Naive B cell (primary cell): ENCODE data around the gene ODC1. TPM values are rescaled to one million over a fixed set of nuclear protein-coding genes. Genes with fewer than 3 reads are reported as not detected.
A peak's percentile ranks its signal among the peaks of the same experiment; 100 is the strongest.
"Not testable (repeated sequence)": the region's sequence is repeated elsewhere in the genome, so short reads cannot be mapped to it uniquely, and the experiment has no call there.

Experiments
- ATAC-seq, 2 donors: fragments of 150-1000 bp; cut with Tn5 transposase; 2 replicates each; pipeline ENCODE4 v1.10.0; 2021; ENCODE audit warnings: low read depth in 2 of 2, mild to moderate bottlenecking in 2 of 2, moderate library complexity in 2 of 2
- DNase-seq: peaks from one replicate; pipeline ENCODE4 v3.0.0; 2022
- H3K27ac Mint-ChIP-seq, 6 donors: one replicate each; pipeline ENCODE4 v1.8.0; 2020 to 2022; ENCODE audit warnings: mild to moderate bottlenecking in 6 of 6, mixed read lengths in 6 of 6, moderate library complexity in 5 of 6, inconsistent platforms in 2 of 6
- H3K27me3 Mint-ChIP-seq, 3 donors: one replicate each; pipeline ENCODE4 v1.8.0; 2021 to 2022; ENCODE audit warnings: mixed read lengths in 3 of 3, mild to moderate bottlenecking in 1 of 3
- H3K36me3 Mint-ChIP-seq, 2 donors: one replicate each; pipeline ENCODE4 v1.8.0; 2020 to 2022; ENCODE audit warnings: mixed read lengths in 2 of 2, inconsistent platforms in 1 of 2, mild to moderate bottlenecking in 1 of 2
- H3K4me1 Mint-ChIP-seq, 3 donors: one replicate each; pipeline ENCODE4 v1.8.0; 2020 to 2022; ENCODE audit warnings: mixed read lengths in 3 of 3, inconsistent platforms in 1 of 3, mild to moderate bottlenecking in 1 of 3, moderate library complexity in 1 of 3
- H3K4me3 Mint-ChIP-seq, 8 donors: one replicate each; pipeline ENCODE4 v1.8.0; 2020 to 2022; ENCODE audit warnings: mild to moderate bottlenecking in 8 of 8, mixed read lengths in 8 of 8, moderate library complexity in 8 of 8, inconsistent platforms in 2 of 8
- H3K9me3 Mint-ChIP-seq, 7 donors: one replicate each; pipeline ENCODE4 v1.8.0; 2020 to 2022; ENCODE audit warnings: mixed read lengths in 7 of 7, mild to moderate bottlenecking in 5 of 7, inconsistent platforms in 2 of 7, moderate library complexity in 1 of 7
- polyA plus RNA-seq, 6 donors: library from polyadenylated mRNA; unstranded; fragments of 300-500 nt; fragmentation: Illumina TruSeq; gene quantifications; one replicate each; pipeline ENCODE4 v1.2.3, GENCODE V29; 2021; ENCODE audit warnings: low read depth in 6 of 6

Gene ODC1
- polyA plus RNA-seq, 6 donors from 2014 or later = 142 to 202 (median 165) TPM

DNA sequence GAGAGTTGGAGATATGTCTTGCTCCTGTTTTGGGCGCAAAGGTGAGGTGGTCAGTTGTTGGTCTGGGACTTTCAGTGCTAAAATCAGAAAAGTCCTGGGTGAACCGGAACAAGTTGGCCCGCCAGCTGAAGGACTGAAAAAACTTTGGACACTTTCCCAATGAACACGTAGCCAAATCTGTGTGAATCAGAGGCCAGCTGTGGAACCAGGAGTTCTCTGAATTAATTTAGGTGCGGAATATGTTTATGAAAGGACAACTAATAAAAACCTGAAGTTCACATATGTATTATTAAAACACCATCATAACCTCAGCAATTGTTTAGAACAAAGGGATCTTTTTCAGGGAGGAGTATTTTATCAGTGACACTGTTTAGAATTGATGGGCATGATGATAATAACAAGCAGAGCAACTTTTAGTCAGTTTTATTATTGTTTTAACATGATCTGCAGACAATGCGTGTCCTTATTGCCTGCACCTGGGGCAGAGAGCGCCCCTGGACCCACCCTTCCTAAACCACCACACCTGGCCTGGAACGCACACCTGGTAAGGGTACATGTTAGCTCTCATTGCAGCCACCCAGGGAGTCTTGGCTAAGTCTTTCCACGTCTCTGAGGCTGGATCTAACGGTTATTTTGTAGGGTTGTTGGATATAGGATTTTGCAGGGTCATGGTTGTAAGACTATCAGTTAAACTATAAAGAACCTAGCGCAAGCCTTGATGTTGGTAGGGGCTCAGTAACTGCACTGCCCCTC is 9.9 kb upstream of the ODC1 start:
- H3K9me3 Mint-ChIP-seq = no peaks in the 10 kb centered on the region
- H3K27ac Mint-ChIP-seq = no peak overlapping the region
- H3K4me1 Mint-ChIP-seq = no peaks in the 10 kb centered on the region
- peaks cover 4 to 8% (median 4%) of the 10 kb centered on the region in 3 donors for H3K27me3 Mint-ChIP-seq
- DNase-seq (no peak), ATAC-seq (no peak)
- H3K36me3 Mint-ChIP-seq = no peaks in the 10 kb centered on the region
- no peak overlapping the region for H3K4me3 Mint-ChIP-seq

DNA sequence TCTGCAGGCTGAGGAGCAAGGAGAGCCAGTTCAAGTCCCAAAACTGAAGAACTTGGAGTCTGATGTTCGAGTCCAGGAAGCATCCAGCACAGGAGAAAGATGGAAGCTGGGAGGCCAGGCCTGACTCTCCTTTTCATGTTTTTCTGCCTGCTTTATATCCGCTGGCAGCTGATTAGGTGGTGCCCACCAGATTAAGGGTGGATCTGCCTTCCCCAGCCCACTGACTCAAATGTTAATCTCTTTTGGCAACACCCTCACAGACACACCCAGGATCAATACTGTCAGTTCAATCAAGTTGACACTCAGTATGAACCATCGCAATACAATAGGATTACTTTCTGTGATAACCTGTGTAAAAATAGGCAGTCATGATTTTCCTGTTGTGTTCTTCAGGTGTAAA is 9.1 kb upstream of the ODC1 start:
- not testable (repeated sequence) for H3K27ac Mint-ChIP-seq, H3K9me3 Mint-ChIP-seq, H3K4me1 Mint-ChIP-seq, H3K4me3 Mint-ChIP-seq, DNase-seq, ATAC-seq, H3K36me3 Mint-ChIP-seq, H3K27me3 Mint-ChIP-seq

DNA sequence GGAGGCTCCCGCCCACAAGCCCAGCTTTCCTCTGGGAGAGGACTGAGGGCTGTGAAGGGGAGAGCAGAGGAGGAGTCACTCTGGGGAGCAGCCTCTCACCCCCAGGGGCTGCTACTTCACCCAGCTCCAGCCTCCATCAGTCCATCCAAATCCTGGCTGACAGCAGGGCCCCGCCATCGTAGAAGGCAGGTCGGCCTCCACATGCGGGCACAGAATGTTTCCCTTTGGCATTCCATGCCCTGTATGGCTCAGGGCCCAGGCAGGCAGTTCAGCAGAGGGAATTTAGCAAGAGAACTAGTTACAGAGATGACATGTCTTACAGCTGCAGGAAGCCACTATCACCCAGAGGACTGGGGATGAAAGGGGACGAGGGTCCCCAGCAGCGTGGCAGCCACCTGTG is 6.4 kb upstream of the ODC1 start:
- Mint-ChIP-seq H3K27ac (peak overlapping the region in 2 of 6 donors; percentile 24 to 52), H3K36me3 (no peaks in the 10 kb centered on the region)

DNA sequence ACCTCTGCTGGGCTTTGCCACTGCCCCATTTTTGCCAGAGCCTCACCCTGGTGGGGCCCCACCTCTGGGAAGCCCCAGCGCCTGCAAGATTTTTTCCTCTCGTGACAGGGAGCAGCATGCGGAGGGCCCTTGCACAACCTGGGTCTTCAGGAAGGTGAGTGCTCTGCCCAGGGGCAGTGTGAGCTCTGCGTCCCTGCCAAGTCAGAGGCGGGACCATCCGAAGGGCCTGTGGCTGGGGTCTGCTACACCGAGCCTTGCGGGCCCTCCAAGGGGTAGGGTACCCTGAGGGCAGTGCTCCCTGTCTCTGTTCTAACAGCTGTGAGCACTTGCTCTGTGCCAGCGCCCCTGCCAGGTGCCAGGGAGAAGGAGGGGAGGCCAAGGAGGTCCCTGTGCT is 5.8 kb upstream of the ODC1 start:
- Mint-ChIP-seq H3K27ac (peak overlapping the region in 1 of 6 donors; percentile 24), H3K9me3 (no peaks in the 10 kb centered on the region)

More for the DNA sequence above, 6.4 kb upstream of the ODC1 start:
- Mint-ChIP-seq H3K4me3 (no peak overlapping the region), H3K27me3 (no peaks in the 10 kb centered on the region), H3K9me3 (no peaks in the 10 kb centered on the region), H3K4me1 (peaks cover 0 to 15% (median 4%) of the 10 kb centered on the region in 3 donors)
- DNase-seq (no peak), ATAC-seq (no peak)

DNA sequence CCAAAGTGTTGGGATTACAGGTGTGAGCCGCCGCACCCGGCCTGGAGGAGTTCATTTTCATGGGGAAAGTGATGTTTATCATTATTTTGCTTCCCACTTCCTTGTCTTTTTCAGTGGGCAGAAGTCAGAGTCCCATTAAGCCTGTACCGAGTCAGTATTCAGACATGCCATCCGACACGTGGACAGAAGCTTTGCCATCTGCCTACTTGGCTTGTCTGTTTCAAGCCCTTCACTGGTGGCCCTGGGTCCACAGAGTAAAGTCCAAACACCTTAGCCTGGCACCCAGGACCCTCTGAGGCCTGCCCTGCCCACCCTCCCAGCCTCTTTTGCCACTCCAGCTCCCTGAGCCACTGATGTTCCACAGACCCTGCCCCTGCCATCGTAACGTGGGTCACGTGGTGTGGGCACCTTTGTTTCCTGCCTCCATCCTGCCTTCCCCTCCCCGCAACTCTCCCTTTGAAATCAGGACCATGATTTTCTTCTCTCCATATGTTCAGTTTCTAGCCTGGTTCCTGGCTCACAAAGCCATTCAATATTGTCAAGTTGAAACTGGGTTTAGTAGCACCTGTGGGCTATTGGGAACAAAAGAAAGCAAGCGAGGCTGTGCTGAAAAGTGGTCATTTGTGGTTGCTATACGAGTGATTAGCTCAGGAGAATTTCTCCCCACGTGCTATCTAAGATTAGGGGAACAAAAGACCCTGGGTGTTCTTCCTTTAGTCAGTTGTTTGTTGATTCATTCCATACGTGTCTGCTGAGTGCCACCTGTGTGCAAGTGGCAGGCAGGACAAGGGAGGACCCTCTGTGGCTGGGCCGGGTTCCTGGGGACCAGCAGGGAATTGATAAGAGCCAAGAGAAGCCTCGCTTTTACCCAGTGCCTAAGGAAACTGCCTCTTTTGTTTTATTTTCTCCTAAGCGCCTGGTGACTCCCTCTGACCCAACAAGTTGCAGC is 5.1 kb upstream of the ODC1 start:
- Mint-ChIP-seq H3K4me3 (no peak overlapping the region), H3K27ac (peak overlapping the region in 1 of 6 donors; percentile 16), H3K9me3 (no peaks in the 10 kb centered on the region), H3K36me3 (no peaks in the 10 kb centered on the region), H3K4me1 (peaks cover 4 to 20% (median 5%) of the 10 kb centered on the region in 3 donors), H3K27me3 (no peaks in the 10 kb centered on the region)
- DNase-seq = no peak
- ATAC-seq = no peak

More for the DNA sequence above, 5.8 kb upstream of the ODC1 start:
- ATAC-seq (no peak), DNase-seq (no peak)
- Mint-ChIP-seq H3K4me1 (peaks cover 4 to 20% (median 5%) of the 10 kb centered on the region in 3 donors), H3K4me3 (no peak overlapping the region), H3K27me3 (no peaks in the 10 kb centered on the region), H3K36me3 (no peaks in the 10 kb centered on the region)

DNA sequence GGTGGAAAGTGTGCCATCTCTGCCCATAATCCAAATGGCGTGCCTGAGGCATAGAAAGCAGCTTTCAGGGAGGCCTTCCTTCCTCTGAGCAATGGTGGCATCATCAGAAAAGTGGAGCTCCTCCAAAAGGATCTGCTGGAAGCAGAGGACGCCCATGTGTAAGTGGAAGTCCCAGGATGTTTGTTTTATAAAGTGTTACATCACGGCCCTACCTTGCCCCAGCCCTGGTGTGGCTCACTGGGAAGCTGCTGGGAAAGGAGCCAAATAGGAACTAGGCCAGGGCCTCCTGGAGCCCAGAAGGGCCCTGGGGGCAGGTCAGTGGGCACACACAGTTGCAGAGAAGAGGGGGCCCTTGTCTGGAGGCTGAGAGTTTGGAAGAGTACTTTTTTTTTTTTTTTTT is 4.2 kb upstream of the ODC1 start:
- H3K27me3 Mint-ChIP-seq = no peaks in the 10 kb centered on the region
- ATAC-seq (no peak), DNase-seq (no peak)
- no peak overlapping the region for H3K4me3 Mint-ChIP-seq
- H3K36me3 Mint-ChIP-seq = no peaks in the 10 kb centered on the region
- H3K27ac Mint-ChIP-seq = peak overlapping the region in 1 of 6 donors; percentile 88
- no peaks in the 10 kb centered on the region for H3K9me3 Mint-ChIP-seq
- H3K4me1 Mint-ChIP-seq = peaks cover 6 to 22% (median 8%) of the 10 kb centered on the region in 3 donors

DNA sequence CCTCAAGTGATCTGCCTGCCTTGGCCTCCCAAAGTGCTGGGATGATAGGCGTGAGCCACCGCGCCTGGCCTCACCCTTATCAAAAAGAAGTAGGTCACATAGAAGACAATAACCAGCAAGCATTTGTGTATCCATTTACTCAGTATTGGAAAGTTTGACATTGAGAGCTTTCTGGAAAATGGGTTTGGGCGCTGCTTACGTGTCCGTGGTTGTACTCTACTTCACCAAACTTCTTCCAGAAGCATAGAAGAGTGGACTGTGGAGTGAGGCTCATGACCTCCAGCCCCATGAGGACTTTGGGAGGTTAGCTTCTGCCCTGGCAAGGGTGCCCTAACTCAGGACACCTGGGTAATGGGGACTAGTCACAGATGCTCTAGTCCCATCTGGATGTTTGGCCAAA is 3.7 kb upstream of the ODC1 start:
- Mint-ChIP-seq H3K4me1 (peaks cover 8 to 26% (median 11%) of the 10 kb centered on the region in 3 donors), H3K9me3 (no peaks in the 10 kb centered on the region), H3K36me3 (no peaks in the 10 kb centered on the region), H3K4me3 (peak overlapping the region in 1 of 8 donors; percentile 82), H3K27me3 (no peaks in the 10 kb centered on the region), H3K27ac (peak overlapping the region in 1 of 6 donors; percentile 66)
- no peak for DNase-seq
- no peak for ATAC-seq

DNA sequence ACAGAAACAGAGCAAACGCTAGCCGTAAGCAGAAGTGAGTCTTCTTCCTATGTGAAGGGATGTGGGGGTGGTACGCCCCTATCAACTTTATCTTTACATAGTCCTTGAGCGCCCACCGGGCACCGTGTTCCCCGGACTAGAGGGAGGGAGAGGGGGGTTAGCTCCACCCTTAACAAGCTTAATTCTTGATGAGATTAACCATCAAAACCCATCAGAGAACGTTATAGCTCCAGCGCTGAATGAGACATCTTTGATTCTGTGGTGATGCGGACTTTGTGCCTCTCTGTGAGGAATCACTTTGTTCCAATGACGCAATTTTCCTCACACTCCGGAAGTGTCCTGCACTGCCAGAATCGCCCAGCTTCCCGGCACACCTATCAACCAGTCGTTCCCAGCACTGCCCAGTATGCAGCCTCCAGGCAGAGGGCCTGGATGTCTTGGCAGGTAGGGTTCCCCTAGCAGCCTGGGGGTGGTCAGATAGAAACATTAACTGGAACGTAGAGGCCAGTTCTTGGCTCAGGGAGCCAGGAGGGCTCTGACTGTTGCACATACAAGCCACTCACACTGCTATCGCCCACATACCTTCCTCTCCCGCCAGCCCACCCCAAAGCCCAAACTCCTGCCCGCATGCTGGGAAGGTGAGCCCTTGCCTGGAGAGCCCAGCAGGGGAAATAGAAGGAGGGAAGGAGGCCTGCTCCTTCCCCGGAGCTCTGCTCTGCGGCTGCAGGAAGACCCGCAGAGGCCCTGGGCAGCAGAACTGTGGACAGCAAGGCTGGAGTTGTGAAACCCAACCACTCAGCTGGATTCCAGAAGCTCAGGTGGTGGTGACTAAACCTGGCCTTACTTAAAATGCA is 1.9 kb upstream of the ODC1 start:
- H3K4me1 Mint-ChIP-seq = peaks cover 8 to 43% (median 17%) of the 10 kb centered on the region in 3 donors
- H3K27ac Mint-ChIP-seq = peak overlapping the region in 4 of 6 donors; percentile 40 to 97 (median 69)
- DNase-seq (no peak), ATAC-seq (no peak)
- H3K27me3 Mint-ChIP-seq = no peaks in the 10 kb centered on the region
- peaks cover 0 to under 1% of the 10 kb centered on the region in 2 donors for H3K36me3 Mint-ChIP-seq
- peak overlapping the region; percentile 38 to 92 (median 82) for H3K4me3 Mint-ChIP-seq
- no peaks in the 10 kb centered on the region for H3K9me3 Mint-ChIP-seq

DNA sequence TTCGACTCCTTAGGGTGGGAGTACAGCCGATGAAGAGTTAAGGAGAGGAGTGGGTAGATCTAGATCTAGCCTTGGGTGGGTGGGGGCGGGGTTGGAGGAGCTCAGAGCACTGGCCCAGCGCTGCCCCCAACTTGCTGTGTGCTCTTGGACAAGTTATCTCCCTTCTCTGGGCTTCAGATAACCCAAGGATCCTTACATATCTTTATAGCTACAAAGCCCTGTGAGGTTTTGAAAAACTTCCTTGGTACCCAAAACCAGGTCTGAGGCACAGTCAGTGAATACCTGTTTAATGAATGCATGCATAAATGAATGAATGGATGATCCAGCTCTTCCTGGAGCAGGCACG is 1.3 kb upstream of the ODC1 start:
- peak overlapping the region; percentile 40 to 97 (median 92) for H3K27ac Mint-ChIP-seq
- ATAC-seq (no peak), DNase-seq (no peak)
- H3K4me3 Mint-ChIP-seq = peak overlapping the region; percentile 35 to 92 (median 84)
- no peaks in the 10 kb centered on the region for H3K27me3 Mint-ChIP-seq
- peaks cover 13 to 49% (median 24%) of the 10 kb centered on the region in 3 donors for H3K4me1 Mint-ChIP-seq
- H3K9me3 Mint-ChIP-seq = no peaks in the 10 kb centered on the region
- peaks cover 5 to 6% of the 10 kb centered on the region in 2 donors for H3K36me3 Mint-ChIP-seq

DNA sequence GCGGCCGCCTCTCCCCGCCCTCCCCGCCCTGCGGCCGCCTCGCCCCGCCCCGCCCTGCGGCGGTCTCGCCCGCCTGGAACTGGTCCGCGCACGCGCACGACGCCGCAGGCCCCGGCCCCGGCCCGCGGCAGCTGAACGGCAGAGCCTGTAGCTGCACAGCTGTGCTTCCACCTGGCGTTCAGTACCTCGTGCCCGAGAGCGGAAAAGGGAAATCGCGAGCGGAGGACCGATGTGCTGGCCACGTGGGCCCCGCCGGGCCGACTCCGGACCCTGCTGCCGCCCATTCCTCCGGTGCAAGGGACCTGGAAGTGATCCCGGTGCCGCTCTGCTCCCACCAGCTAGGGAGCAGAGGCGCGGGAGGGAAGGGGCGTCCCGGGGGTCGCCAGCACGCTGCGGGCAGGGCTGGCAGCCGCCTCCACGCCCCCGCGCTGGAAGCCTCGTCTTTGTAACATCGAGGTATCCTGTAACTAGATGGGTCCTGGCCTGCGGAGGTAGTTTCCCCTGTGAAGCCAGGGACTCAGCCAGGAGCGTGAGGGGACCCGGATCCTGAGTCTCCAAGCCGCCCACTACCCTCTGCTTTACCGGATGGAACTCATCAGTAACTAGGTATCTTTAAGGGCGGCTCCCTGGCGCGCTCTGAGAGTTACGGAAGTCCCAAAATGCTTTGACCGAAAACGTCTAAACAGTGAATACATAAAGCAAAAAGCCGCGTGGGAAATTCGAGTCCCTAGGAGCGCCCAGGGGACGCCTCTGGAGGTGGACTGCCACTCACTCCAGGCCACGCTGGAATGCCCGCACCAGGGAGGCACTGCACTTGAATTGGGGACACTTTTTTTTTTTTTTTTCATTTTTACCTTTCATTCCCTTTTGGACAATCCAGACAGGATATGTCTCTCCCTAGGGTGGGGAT is 704 bp upstream of the ODC1 start:
- no peaks in the 10 kb centered on the region for H3K9me3 Mint-ChIP-seq
- peak; percentile 94 for DNase-seq
- H3K4me3 Mint-ChIP-seq = peak overlapping the region; percentile 74 to 92 (median 84)
- H3K4me1 Mint-ChIP-seq = peaks cover 17 to 55% (median 28%) of the 10 kb centered on the region in 3 donors
- peaks cover 11 to 13% of the 10 kb centered on the region in 2 donors for H3K36me3 Mint-ChIP-seq
- ATAC-seq = peak; percentile 55 to 58
- no peaks in the 10 kb centered on the region for H3K27me3 Mint-ChIP-seq
- H3K27ac Mint-ChIP-seq = peak overlapping the region; percentile 60 to 97 (median 92)

DNA sequence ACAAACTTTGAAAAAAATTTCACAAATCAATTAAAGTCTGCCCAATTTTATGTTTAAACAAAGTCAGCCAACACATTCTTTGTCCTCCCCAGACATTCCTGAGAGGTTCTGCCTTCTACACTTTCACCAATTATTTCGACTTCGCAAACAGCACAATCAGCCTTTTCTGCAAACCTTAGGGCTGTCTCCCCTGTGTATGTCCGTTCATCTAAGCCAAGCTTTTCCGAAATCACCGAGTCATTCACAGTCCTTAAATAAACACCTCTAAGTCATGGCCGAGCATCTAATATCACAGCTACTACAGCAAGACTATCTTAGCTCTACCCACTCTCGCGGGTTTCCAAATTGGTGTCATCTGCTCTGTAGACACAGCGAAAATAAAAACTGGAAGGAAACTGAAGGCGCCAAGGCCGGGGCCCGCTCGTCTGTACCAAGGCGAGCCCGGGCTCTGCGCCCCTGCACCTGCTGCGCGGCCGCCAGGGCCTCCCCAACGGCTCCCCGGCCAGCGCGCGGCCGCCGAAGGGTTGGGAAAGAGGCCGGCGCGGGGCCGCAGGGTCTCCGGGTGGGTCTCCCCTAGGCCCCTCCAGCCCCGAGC is 730 bp downstream of the ODC1 start:
- H3K4me3 Mint-ChIP-seq = peak overlapping the region; percentile 81 to 93 (median 88)
- H3K36me3 Mint-ChIP-seq = peaks cover 20 to 22% of the 10 kb centered on the region in 2 donors
- peaks cover 17 to 63% (median 39%) of the 10 kb centered on the region in 3 donors for H3K4me1 Mint-ChIP-seq
- ATAC-seq = peak; percentile 26 to 34
- H3K27ac Mint-ChIP-seq = peak overlapping the region; percentile 3 to 97 (median 83)
- DNase-seq = peak; percentile 77
- no peaks in the 10 kb centered on the region for H3K27me3 Mint-ChIP-seq
- no peaks in the 10 kb centered on the region for H3K9me3 Mint-ChIP-seq

DNA sequence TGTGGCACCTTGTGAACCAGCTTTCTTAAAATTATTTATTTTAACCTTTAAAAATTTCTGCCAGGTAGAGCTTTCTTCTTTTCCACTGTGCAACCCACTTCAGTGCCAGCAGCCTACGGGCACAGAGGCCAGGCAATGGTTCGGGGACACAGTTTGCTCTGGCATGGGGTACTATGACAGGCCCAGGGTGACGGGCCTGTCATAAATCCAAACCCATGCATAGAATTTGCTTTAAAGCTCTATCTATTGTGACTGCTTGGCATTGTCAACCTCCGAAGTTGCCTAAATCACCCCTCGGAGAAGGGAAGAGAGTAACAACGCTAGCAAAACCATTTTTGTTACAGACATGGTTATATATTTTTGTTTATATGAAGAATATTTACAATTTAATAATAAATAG is 1.5 kb downstream of the ODC1 start:
- no peak for ATAC-seq
- peak overlapping the region; percentile 46 to 97 (median 90) for H3K4me3 Mint-ChIP-seq
- H3K36me3 Mint-ChIP-seq = peaks cover 28 to 29% of the 10 kb centered on the region in 2 donors
- H3K4me1 Mint-ChIP-seq = peaks cover 22 to 63% (median 39%) of the 10 kb centered on the region in 3 donors
- H3K27me3 Mint-ChIP-seq = no peaks in the 10 kb centered on the region
- peak overlapping the region in 2 of 6 donors; percentile 61 to 78 for H3K27ac Mint-ChIP-seq
- DNase-seq = no peak
- H3K9me3 Mint-ChIP-seq = no peaks in the 10 kb centered on the region
